HG02798 (cell line): ENCODE measurements around the gene MGA.
A peak's percentile ranks its signal among the peaks of the same experiment; 100 is the strongest.
"Not testable (repeated sequence)": the region's sequence is repeated elsewhere in the genome, so short reads cannot be mapped to it uniquely, and the experiment has no call there.

Experiments used
- ATAC-seq: cut with Tn5 transposase; IDR thresholded peaks from one replicate; pipeline ENCODE4 v1.9.1; 2021; ENCODE audit warnings: mild to moderate bottlenecking; ENCODE audit not compliant: unreplicated experiment, poor library complexity

The MGA gene

GRCh38 chr15:41698779-41699178 is 38.6 kb downstream of the MGA start:
- ATAC-seq = no peak

GRCh38 chr15:41703120-41703519 is 42.9 kb downstream of the MGA start:
- ATAC-seq = no peak

- no peak for ATAC-seq
These were observed 52.8 kb downstream of the MGA start for GRCh38 chr15:41713047-41713446.

- no peak for ATAC-seq
These were observed 54.1 kb downstream of the MGA start for GRCh38 chr15:41714291-41714690.

- ATAC-seq = no peak
These were observed 56.7 kb downstream of the MGA start for GRCh38 chr15:41716864-41717263.

- no peak for ATAC-seq
These were observed 66.9 kb downstream of the MGA start for GRCh38 chr15:41727143-41727542.

GRCh38 chr15:41728061-41728460 is 67.9 kb downstream of the MGA start:
- ATAC-seq = not testable (repeated sequence)

GRCh38 chr15:41730543-41730942 is 70.3 kb downstream of the MGA start:
- ATAC-seq = no peak

- ATAC-seq = no peak
These were observed 72.3 kb downstream of the MGA start for GRCh38 chr15:41732483-41732882.

- no peak for ATAC-seq
These were observed 73.9 kb downstream of the MGA start for GRCh38 chr15:41734079-41734478.

- no peak for ATAC-seq
These were observed 74.8 kb downstream of the MGA start for GRCh38 chr15:41735046-41735445.

GRCh38 chr15:41735492-41735891 is 75.3 kb downstream of the MGA start:
- not testable (repeated sequence) for ATAC-seq

GRCh38 chr15:41746802-41747201 is 86.6 kb downstream of the MGA start:
- ATAC-seq = no peak

GRCh38 chr15:41756198-41756597 is 96.0 kb downstream of the MGA start:
- no peak for ATAC-seq

- no peak for ATAC-seq
These were observed 112.6 kb downstream of the MGA start for GRCh38 chr15:41772720-41773331.

GRCh38 chr15:41773332-41773728 is 113.1 kb downstream of the MGA start:
- ATAC-seq = no peak

GRCh38 chr15:41773729-41774061 is 113.5 kb downstream of the MGA start:
- peak; percentile 0 for ATAC-seq

- ATAC-seq = peak; percentile 90
These were observed 114.1 kb downstream of the MGA start, which contains the start of gene MAPKBP1 for GRCh38 chr15:41774062-41774881. Gene MAPKBP1, plus strand, starts transcription at chr15:41774484. Its CDS starts 792 bp downstream, at chr15:41775276.

- ATAC-seq = no peak
These were observed 114.7 kb downstream of the MGA start for GRCh38 chr15:41774882-41775417.

- ATAC-seq = no peak
These were observed 115.4 kb downstream of the MGA start for GRCh38 chr15:41775651-41776050.

GRCh38 chr15:41777421-41777973 is 117.3 kb downstream of the MGA start:
- no peak for ATAC-seq
